Measurements from ENCODE around the gene ZBTB16. TPM values are rescaled to one million over a fixed set of nuclear protein-coding genes. Genes with fewer than 3 reads are reported as not detected.

Gene ZBTB16
- total and polyA plus RNA-seq, 4 donors, result 8.9 to 140 (median 34.5) TPM

GRCh38 chr11:114172871-114173444 is 113.4 kb downstream of the ZBTB16 start:
- DNase-seq (ENCODE audit: low spot score), result no peak
- peak overlapping the region; percentile 84 to 89 for H3K27ac ChIP-seq (ENCODE audit: low read depth in 1 of 2, low read length in 2 of 2)

GRCh38 chr11:114173843-114174242 is 114.3 kb downstream of the ZBTB16 start:
- no peak overlapping the region for H3K9ac ChIP-seq (ENCODE audit: low read depth in 1 of 2, low read length in 2 of 2)
- no peaks in the 10 kb centered on the region for H3K36me3 ChIP-seq (ENCODE audit: control insufficient read depth in 4 of 4, insufficient read depth in 3 of 4, low read depth in 1 of 4, low read length in 3 of 4)
- H3K27me3 ChIP-seq (ENCODE audit: control insufficient read depth in 4 of 4, insufficient read depth in 4 of 4, low read length in 3 of 4), result no peaks in the 10 kb centered on the region
- WGBS, result 89% methylated on average over 5 of the region's 5 CpGs
- H3K4me1 ChIP-seq (ENCODE audit: control insufficient read depth in 4 of 4, insufficient read depth in 4 of 4, low read length in 3 of 4), result peaks cover 41 to 94% (median 82%) of the 10 kb centered on the region in 4 donors
- H3K27ac ChIP-seq (ENCODE audit: low read depth in 1 of 2, low read length in 2 of 2), result peak overlapping the region; percentile 5 to 89
- no peak overlapping the region for H3K4me3 ChIP-seq (ENCODE audit: low read depth in 1 of 3, low read length in 3 of 3)
- no peaks in the 10 kb centered on the region for H3K9me3 ChIP-seq (ENCODE audit: control insufficient read depth in 4 of 4, low read length in 3 of 4)
- no peak for TF ChIP-seq GABPA (IDR thresholded peaks at IDR 0.05 in 1 of 2, conservative IDR thresholded peaks at IDR 0.05 in 1 of 2)
- no peak for TF ChIP-seq JUND (IDR thresholded peaks at IDR 0.05)
- no peak for TF ChIP-seq HNF4A (conservative IDR thresholded peaks at IDR 0.05)
- no peak for TF ChIP-seq TAF1 (conservative IDR thresholded peaks at IDR 0.05)
- no peak for TF ChIP-seq ATF3 (IDR thresholded peaks at IDR 0.05)
- TF ChIP-seq NR2F2 (IDR thresholded peaks at IDR 0.05), result no peak
- TF ChIP-seq CTCF (IDR thresholded peaks at IDR 0.05; ENCODE audit: low read depth, low read length, missing input control), result no peak
- no peak for TF ChIP-seq FOXA2 (IDR thresholded peaks at IDR 0.05)
- TF ChIP-seq RXRA (IDR thresholded peaks at IDR 0.05), result no peak
- TF ChIP-seq ZBTB33 (IDR thresholded peaks at IDR 0.05), result no peak
- no peak for TF ChIP-seq FOXA1 (IDR thresholded peaks at IDR 0.05)
- TF ChIP-seq HNF4G (IDR thresholded peaks at IDR 0.05), result no peak
- TF ChIP-seq EGR1 (IDR thresholded peaks at IDR 0.05; ENCODE audit: low read depth in 2 of 2), result no peak
- no peak for TF ChIP-seq MAX (IDR thresholded peaks at IDR 0.05)
- no peak for TF ChIP-seq REST (IDR thresholded peaks at IDR 0.05)
- TF ChIP-seq RAD21 (IDR thresholded peaks at IDR 0.05), result no peak
- no peak for TF ChIP-seq YY1 (IDR thresholded peaks at IDR 0.05)
- DNase-seq (ENCODE audit: low spot score), result no peak

More at GRCh38 chr11:114172871-114173444, 113.4 kb downstream of the ZBTB16 start:
- Histone ChIP-seq H3K4me3 (ENCODE audit: low read depth in 1 of 3, low read length in 3 of 3) (no peak overlapping the region), H3K36me3 (ENCODE audit: control insufficient read depth in 4 of 4, insufficient read depth in 3 of 4, low read depth in 1 of 4, low read length in 3 of 4) (no peaks in the 10 kb centered on the region), H3K27me3 (ENCODE audit: control insufficient read depth in 4 of 4, insufficient read depth in 4 of 4, low read length in 3 of 4) (no peaks in the 10 kb centered on the region), H3K9me3 (ENCODE audit: control insufficient read depth in 4 of 4, low read length in 3 of 4) (no peaks in the 10 kb centered on the region), H3K9ac (ENCODE audit: low read depth in 1 of 2, low read length in 2 of 2) (peak overlapping the region in 1 of 2 donors; percentile 80), H3K4me1 (ENCODE audit: control insufficient read depth in 4 of 4, insufficient read depth in 4 of 4, low read length in 3 of 4) (peaks cover 38 to 95% (median 79%) of the 10 kb centered on the region in 4 donors)
- TF ChIP-seq CTCF (IDR thresholded peaks at IDR 0.05; ENCODE audit: low read depth, low read length, missing input control) (no peak), SP1 (IDR thresholded peaks at IDR 0.05) (no peak), TAF1 (conservative IDR thresholded peaks at IDR 0.05) (no peak), GABPA (IDR thresholded peaks at IDR 0.05 in 1 of 2, conservative IDR thresholded peaks at IDR 0.05 in 1 of 2) (no peak), EGR1 (IDR thresholded peaks at IDR 0.05; ENCODE audit: low read depth in 2 of 2) (no peak)
- WGBS, result 74% methylated on average over 8 of the region's 8 CpGs

Measured in liver (tissue), 9 donors.